Cardiac muscle cell (in vitro differentiated cells and primary cell): Measurements from ENCODE around the gene TXNIP. TPM values are rescaled to one million over a fixed set of nuclear protein-coding genes. Genes with fewer than 3 reads are reported as not detected.

ENCODE experiments used
- DNase-seq, 2 donors: peaks; one replicate each; pipeline versions ENCODE4 v3.0.0 to v3.0.0-alpha.2; 2010 to 2017; ENCODE audit warnings: low read depth in 1 of 2, low spot score in 1 of 2
- H3K27ac ChIP-seq: fragments of 200-600 bp; sonication (generic); 2 replicates; pipeline ENCODE4 v1.5.1; 2016
- H3K27me3 ChIP-seq: fragments of 200-600 bp; sonication (generic); 2 replicates; pipeline ENCODE4 v1.6.0; 2016; ENCODE audit warnings: control low read depth
- H3K36me3 ChIP-seq: fragments of 200-600 bp; sonication (generic); 2 replicates; pipeline ENCODE4 v1.5.1; 2016; ENCODE audit warnings: control low read depth
- H3K4me1 ChIP-seq: fragments of 200-600 bp; sonication (generic); 2 replicates; pipeline ENCODE4 v1.8.1; 2017; ENCODE audit warnings: low read depth, mild to moderate bottlenecking, mixed run types
- H3K4me3 ChIP-seq: fragments of 200-600 bp; sonication (generic); 2 replicates; pipeline ENCODE4 v1.5.1; 2016; ENCODE audit warnings: mild to moderate bottlenecking
- H3K9me3 ChIP-seq: fragments of 200-600 bp; sonication (generic); 2 replicates; pipeline ENCODE4 v1.5.1; 2017; ENCODE audit warnings: low read depth, mild to moderate bottlenecking, control low read depth
- polyA plus RNA-seq: library from polyadenylated mRNA; unstranded; fragments of >200 nt; fragmentation: Nextera tagmentation; extraction: Ambion mirVana; gene quantifications from 2 replicates; pipeline ENCODE4 v1.2.1, GENCODE V29; 2016
- total RNA-seq: library from RNA; depleted of rRNA; stranded (reverse); fragments of >200 nt; gene quantifications from 2 replicates; pipeline ENCODE4 v1.2.3, GENCODE V29; 2016
- TF ChIP-seq, protein P1 (sequence below): IDR thresholded peaks from 2 replicates; pipeline ENCODE4 v1.5.1; 2012; ENCODE audit warnings: low read depth, mild to moderate bottlenecking, low read length

Gene TXNIP
- total and polyA plus RNA-seq, 2 experiments from 2014 or later = 172 to 260 TPM

DNA sequence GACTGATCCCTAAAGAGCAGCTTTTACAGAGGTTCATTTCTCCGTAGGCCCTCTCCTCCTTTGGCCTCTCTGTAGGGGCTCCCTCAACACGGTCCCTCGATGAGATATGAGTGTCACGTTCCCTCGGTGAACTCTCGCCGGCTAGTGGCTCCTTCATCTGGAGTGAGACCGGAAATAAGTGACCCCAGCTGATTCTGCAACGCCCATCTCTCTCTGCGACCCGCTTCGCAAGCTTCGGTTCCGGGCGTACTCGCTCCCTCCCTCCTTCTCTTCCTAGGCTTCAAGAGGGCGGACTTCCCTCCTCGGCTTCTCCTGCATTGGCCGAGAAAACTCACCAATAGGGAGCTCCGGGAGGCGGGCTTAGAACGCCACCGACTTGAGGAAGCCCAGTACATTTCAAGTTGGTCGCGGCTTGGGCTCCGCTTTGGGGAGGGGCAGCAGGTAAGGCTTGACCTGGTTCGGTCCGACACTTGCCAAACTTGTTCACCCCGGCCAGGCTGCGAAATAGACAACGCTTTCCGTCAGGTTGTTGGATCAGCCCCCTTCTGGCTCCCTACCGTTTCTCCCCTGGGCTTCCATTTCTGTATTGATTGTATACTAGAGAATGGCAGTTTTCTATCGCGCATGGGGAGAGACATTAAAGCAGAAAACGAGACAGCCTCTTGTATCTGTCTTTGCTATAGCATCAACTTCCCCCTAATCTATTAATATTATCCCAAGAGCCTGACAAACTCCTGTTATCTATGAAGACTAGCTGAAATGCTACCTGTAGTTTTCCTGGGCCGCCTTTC, 31.9 kb downstream of the TXNIP start, which contains the start of the genes ANKRD34A and POLR3GL:
Gene ANKRD34A (minus strand): TSS at position 248 of the 791 bp plus-strand sequence. CDS start 2,816 bp downstream, outside the sequence.
Gene POLR3GL (plus strand): TSS at position 363 of the 791 bp plus-strand sequence. CDS start 10,176 bp downstream, outside the sequence.
- Histone ChIP-seq H3K9me3 (no peaks in the 10 kb centered on the region), H3K36me3 (no peaks in the 10 kb centered on the region), H3K4me1 (peaks cover 27% of the 10 kb centered on the region), H3K27me3 (no peaks in the 10 kb centered on the region), H3K4me3 (peak within 1 kb of the TSS; percentile 60), H3K27ac (peak within 1 kb of the TSS; percentile 84)
- peak; percentile 91 to 97 for DNase-seq
- TF ChIP-seq, protein P1, sequence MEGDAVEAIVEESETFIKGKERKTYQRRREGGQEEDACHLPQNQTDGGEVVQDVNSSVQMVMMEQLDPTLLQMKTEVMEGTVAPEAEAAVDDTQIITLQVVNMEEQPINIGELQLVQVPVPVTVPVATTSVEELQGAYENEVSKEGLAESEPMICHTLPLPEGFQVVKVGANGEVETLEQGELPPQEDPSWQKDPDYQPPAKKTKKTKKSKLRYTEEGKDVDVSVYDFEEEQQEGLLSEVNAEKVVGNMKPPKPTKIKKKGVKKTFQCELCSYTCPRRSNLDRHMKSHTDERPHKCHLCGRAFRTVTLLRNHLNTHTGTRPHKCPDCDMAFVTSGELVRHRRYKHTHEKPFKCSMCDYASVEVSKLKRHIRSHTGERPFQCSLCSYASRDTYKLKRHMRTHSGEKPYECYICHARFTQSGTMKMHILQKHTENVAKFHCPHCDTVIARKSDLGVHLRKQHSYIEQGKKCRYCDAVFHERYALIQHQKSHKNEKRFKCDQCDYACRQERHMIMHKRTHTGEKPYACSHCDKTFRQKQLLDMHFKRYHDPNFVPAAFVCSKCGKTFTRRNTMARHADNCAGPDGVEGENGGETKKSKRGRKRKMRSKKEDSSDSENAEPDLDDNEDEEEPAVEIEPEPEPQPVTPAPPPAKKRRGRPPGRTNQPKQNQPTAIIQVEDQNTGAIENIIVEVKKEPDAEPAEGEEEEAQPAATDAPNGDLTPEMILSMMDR = no peak

DNA sequence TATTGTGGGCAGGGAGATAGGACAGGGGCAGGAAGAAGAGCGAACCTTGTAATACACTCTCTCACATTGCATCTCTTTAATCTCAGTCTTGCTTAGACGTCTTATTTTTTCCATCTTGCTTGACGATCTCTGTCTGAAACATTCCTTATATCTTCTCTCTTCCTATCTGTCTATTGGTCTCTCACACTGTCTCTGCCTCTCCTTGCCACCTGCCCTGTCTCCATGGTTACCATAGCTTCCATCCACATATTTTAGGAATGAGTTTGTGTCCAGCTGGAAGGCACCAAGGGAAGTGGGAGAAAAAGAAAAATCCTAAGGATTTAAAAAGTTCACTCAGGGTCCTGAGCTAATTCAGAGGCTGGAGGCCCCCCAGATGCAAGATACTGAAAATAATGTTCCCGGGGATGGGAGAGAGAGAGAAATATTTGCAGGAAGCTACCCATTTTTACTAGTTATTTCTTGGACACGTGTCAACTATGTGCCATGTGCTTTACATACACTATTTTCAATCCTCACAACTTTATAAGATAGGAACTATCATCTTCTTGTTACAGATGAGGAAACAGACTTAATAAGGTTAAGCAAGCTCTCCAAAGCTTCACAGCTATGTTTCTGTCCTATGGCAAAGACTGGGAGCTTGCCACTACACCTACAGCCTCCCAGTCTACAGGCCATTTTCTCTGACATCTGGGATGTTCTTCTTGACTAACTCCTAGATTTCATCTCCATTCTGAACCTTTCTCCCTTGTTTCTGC, 32.9 kb downstream of the TXNIP start:
- TF ChIP-seq, protein P1 = no peak
- no peaks in the 10 kb centered on the region for H3K9me3 ChIP-seq
- peak overlapping the region; percentile 84 for H3K27ac ChIP-seq
- peak overlapping the region; percentile 60 for H3K4me3 ChIP-seq
- peaks cover 3% of the 10 kb centered on the region for H3K27me3 ChIP-seq
- peaks cover 27% of the 10 kb centered on the region for H3K4me1 ChIP-seq
- no peaks in the 10 kb centered on the region for H3K36me3 ChIP-seq
- DNase-seq = peak in 1 of 2 donors; percentile 61

DNA sequence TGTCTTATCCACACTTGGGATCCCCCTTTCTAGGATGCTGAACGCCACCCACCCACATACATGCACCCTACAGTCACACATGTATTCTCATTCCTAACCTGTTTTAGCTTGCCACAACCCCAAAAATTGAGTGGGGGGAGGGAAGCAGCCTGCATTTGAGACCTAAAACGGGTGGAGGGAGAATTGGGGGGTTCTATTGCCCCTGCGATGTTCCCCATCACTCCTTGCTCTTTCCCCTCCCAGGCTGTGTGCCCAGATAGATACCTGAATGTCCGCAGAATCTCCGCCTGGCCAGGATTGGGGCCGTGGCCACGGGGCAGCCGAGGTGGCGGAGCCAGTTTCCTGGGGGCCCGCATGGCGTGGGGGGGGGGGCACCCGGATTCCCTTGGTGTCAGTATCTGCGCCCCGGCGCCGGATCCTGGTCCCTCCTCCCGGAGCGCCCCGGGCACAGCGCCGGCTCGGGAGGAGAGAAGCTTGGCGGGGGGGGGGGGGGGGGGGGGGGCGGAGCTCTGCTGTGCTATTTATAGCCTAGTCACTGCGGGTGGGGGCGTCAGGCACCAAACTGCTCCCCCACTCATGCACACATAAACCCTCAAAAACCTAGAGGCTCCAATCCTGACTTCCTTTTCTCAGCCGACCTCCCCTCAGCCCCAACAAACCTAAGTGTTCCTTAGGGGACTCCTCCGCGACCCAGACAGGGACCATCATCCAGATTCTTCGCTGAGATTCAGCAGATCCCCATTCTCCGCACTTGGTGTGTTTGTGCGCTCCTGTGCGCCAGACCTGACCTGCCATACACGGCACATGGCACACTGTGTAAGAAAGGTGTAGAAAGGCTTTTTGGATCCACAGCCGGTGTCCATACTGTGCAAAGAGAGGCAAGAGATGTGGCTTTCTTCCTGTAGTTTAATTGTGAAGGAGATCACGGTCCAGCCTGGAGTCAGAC, 33.9 kb downstream of the TXNIP start:
- DNase-seq = no peak
- H3K4me3 ChIP-seq = peak overlapping the region; percentile 60
- H3K27ac ChIP-seq = peak overlapping the region; percentile 47
- TF ChIP-seq, protein P1 = no peak
- no peaks in the 10 kb centered on the region for H3K36me3 ChIP-seq
- H3K4me1 ChIP-seq = peaks cover 31% of the 10 kb centered on the region
- H3K9me3 ChIP-seq = no peaks in the 10 kb centered on the region
- H3K27me3 ChIP-seq = peaks cover 3% of the 10 kb centered on the region

DNA sequence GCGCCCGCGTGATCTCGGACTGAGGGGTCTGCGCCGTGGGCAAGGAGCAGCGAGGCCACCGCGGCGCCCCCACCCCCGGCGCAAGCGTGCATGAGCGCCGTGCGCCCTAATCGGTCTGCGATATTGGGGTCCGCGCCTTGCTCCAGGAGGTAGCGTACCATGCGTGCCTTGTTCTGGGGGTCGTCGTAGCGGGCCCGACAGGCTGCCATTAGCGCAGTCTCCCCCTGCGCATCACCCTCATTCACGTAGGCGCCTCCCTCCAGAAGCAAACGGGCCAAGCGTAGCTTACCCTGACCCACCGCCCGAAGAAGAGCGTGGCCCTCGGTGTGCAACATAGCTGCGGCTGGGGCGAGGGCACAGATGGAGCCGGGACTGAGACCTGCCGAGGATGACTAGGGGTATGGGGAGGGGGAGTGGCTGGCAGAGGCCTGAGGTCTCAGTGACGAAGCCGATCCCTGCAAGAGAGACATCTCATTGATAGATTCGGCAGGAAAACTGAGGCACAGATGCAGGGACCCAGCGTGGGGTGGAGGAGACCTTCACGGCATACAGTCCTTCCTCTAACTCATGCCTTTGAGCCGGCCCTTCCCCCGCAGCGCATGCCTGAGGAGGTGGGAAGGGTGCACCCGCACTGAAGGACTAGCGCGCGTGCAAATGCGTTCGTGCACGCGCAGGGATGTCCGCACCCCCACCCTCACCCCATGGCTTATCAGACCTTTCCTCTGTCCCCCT, 34.8 kb downstream of the TXNIP start:
- Histone ChIP-seq H3K36me3 (no peaks in the 10 kb centered on the region), H3K4me1 (peaks cover 32% of the 10 kb centered on the region), H3K27ac (no peak overlapping the region), H3K9me3 (no peaks in the 10 kb centered on the region), H3K4me3 (peak overlapping the region; percentile 60), H3K27me3 (peaks cover 3% of the 10 kb centered on the region)
- TF ChIP-seq, protein P1 = no peak
- DNase-seq = peak; percentile 28 to 47
